Measurements from ENCODE around the gene FAM53C.
A peak's percentile ranks its signal among the peaks of the same experiment; 100 is the strongest.

Gene FAM53C

DNA sequence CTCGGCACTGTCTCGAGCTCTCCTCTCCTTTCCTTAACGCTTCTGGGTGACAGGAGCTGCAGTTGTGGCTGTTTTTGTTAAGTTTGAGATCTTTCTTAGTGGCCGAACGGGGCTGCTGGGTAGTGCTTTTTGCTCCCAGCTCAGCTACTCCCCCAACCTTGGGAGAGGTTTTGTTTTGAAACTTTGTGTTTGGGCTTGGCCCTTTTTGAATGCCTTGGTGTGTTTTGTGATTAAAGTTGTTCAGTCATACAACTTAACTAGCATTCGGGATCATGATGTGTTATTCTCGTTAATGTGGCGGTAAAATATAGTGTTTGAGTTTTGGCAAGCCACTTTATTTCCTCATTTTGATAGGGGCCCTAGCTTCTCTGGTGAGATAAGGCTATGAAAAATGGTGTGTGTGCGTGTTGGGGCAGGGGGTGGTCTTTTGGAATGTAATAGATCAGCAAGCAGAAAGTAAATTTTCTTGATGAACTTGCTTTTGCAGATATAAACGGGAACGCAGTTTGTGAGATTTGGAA is 15.6 kb downstream of the FAM53C start:
- in situ Hi-C loops (cut with HindIII; ENCODE audit: low pct_unique_long_range_greater_than_20kb, low sequenced_read_pairs), result no loop called here
- no peak for TF ChIP-seq JUND (IDR thresholded peaks at IDR 0.05; ENCODE audit: low read depth)
- no peak for DNase-seq (ENCODE audit: low read depth in 1 of 2, low spot score in 1 of 2)

DNA sequence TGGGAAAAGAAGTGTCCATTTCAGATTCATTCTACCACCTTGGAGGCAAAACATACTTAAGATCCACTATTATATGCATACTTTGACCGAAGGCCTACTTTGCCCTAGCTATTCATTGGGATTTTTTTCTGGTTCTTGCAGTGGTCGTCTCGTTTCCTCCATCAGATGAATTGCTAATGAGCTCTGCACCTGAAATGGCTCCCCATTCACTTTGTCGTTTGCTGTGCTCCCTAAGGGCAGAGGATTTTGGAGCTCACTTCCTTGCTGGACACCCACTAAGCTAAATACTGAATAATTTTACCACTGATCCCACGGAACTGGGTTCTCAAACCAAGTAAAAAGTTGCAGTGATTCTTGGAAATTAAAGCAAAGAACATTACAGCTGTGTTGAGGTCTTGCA is 16.3 kb downstream of the FAM53C start:
- in situ Hi-C loops (cut with HindIII; ENCODE audit: low pct_unique_long_range_greater_than_20kb, low sequenced_read_pairs), result no loop called here
- no peak for TF ChIP-seq JUND (IDR thresholded peaks at IDR 0.05; ENCODE audit: low read depth)
- DNase-seq (ENCODE audit: low read depth in 1 of 2, low spot score in 1 of 2), result no peak

DNA sequence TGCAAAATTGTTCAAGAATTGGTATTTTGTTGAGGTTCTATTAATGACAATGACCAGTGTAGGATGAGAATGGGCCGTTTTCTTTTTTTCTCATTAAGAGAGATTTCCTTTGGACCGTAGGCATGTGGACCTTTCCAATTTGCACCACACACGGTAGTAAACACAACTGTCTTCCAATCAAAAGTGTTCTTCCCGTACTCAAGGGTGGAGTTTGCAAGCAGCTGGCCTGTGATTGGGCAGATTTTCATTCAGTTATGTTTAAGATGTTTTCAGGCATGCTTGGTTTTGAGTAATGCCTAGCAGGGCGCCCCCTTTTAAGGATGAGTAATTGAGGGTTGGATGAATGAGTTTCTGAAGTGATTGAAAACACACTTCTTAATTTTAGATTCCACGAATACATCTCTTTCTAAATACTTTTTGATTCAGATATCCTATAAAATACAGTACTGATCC is 16.9 kb downstream of the FAM53C start:
- no peak for TF ChIP-seq JUND (IDR thresholded peaks at IDR 0.05; ENCODE audit: low read depth)
- in situ Hi-C loops (cut with HindIII; ENCODE audit: low pct_unique_long_range_greater_than_20kb, low sequenced_read_pairs), result no loop called here
- peak; percentile 60 to 86 for DNase-seq (ENCODE audit: low read depth in 1 of 2, low spot score in 1 of 2)

DNA sequence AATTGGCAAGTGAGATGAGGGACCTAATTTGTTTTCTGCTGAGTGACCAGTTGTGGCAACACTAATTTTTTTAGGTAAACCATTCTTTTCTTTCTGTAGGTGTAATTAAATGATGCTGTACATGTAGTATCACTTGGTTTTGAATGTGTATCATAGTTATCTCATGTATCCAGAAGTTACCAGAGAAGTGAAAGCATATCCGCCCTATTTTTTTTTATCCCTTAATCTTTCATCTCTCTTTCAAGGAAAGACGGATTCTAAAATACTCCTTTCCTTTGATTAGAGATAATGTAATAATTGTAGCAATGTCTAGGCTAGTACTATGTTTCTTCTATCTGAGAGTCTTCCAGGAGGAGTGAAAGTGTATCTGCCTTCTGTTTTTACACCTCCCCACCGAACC is 21.6 kb downstream of the FAM53C start:
- in situ Hi-C loops (cut with HindIII; ENCODE audit: low pct_unique_long_range_greater_than_20kb, low sequenced_read_pairs), result no loop called here
- no peak for TF ChIP-seq JUND (IDR thresholded peaks at IDR 0.05; ENCODE audit: low read depth)
- DNase-seq (ENCODE audit: low read depth in 1 of 2, low spot score in 1 of 2), result no peak

DNA sequence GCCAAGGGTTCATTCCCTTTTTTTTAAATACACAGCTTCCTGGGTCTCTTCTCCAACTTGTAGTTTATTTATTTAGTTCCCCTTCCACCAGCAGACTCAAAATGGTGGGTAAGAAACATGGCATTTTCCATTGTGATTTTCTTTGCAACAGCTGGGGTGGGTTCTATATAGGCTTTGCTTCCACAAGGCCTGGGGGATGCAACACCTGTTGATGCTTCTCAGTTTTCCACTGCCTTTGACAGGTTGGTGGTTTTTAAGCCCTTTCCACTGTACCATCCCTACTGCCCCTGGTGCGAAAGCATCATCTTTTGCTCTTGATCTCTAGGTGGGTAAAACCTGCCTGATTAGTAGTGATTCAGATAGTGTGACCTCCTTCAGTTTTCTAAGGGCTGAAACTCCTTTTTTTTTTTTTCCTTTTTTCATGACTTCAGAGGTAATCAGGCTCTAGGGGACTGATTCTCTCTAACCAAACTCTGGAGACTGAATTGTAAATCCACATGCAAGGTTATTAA is 22.9 kb downstream of the FAM53C start:
- no peak for TF ChIP-seq JUND (IDR thresholded peaks at IDR 0.05; ENCODE audit: low read depth)
- in situ Hi-C loops (cut with HindIII; ENCODE audit: low pct_unique_long_range_greater_than_20kb, low sequenced_read_pairs), result no loop called here
- no peak for DNase-seq (ENCODE audit: low read depth in 1 of 2, low spot score in 1 of 2)

DNA sequence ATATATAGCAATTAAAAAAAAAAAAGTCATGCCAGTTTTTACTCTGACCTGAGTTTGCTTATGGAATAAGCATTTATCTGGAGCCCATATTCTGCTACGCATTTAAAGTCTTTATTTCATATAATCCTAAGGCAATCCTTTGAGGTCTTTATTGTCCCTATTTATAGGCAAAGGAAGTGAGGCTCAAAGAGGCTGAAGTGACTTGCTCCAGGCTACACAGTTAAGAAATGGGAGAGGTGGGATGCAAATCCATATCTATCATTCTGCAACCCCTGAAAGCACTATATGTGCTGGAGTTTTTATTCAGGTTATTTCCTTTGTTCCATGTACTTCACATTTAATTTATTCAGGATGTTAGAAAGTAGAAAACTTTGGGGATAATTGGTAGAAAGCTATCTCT is 26.5 kb downstream of the FAM53C start:
- DNase-seq (ENCODE audit: low read depth in 1 of 2, low spot score in 1 of 2), result no peak
- TF ChIP-seq JUND (IDR thresholded peaks at IDR 0.05; ENCODE audit: low read depth), result no peak
- in situ Hi-C loops (cut with HindIII; ENCODE audit: low pct_unique_long_range_greater_than_20kb, low sequenced_read_pairs), result no loop called here

DNA sequence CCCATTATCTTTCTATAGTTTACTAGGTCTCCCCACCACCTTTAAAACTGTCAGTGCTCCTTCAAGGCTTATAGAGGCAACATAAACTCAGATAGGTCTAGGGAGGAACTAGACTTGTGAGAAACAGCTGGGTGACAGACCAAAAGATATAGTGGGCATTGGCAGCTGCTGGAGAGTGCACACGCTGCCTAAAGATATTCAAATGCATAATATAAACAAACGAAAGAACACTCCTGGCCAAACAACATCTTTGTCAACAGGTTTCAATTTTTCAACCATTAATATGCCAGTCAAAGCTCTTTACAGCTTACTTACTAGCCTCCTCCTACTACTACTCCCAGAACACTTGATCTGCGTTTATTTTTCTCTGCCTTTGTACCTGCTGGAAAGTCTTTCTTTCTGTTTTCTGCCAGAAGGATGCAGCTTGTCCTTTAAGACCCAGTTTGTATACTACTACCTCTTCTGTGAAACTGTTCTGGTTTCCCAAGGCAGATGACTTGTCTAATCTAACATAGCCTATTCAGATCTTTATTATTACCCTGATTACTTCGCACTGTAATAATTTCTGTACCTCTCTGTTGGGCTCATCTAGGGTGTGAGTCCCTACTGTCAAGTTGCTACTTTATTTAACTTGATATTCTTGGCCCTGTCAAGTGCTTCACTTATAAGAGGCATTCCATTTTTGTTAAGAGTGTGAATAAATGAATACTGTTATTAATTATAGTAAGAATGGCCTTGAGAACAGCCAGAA is 28.7 kb downstream of the FAM53C start:
- DNase-seq (ENCODE audit: low read depth in 1 of 2, low spot score in 1 of 2), result no peak
- in situ Hi-C loops (cut with HindIII; ENCODE audit: low pct_unique_long_range_greater_than_20kb, low sequenced_read_pairs), result no loop called here
- TF ChIP-seq JUND (IDR thresholded peaks at IDR 0.05; ENCODE audit: low read depth), result no peak

DNA sequence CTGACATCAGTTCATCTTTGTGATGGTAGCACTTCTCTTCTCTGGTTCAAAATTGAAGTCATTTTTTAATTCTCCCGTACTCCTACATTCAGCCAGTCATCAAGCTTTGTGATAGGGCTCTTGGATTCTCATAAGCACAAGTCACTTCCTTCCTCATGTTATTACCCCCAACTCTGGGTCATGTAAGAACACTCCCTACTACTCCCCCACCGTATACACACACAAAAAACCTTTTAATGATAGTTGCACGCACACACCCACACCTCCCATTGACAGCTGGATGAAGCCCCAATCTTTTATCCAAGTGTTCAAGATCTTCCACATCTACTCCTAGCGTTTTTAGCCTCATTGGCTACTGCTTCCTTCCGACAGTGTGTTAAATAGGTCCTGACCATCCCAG is 31.2 kb downstream of the FAM53C start:
- DNase-seq (ENCODE audit: low read depth in 1 of 2, low spot score in 1 of 2), result no peak
- no peak for TF ChIP-seq JUND (IDR thresholded peaks at IDR 0.05; ENCODE audit: low read depth)
- in situ Hi-C loops (cut with HindIII; ENCODE audit: low pct_unique_long_range_greater_than_20kb, low sequenced_read_pairs), result no loop called here

DNA sequence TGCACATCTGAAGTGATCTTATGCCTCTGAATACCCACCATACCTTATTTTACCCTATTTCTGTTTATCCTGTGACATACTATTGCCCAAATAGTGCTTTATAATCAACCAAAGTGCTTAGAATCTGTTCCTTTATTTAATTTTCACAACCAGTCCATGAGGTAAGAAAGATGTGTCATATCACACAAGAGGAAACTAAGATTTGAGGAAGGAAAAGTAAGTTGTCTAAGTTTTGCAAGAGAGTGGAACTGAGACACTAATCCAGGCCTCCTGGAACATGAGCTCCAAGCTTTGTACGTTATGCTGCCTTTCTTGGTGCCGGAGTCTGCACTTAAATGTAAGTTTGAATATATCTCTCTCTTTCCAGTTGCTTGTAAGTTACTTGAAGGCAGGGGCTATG is 31.6 kb downstream of the FAM53C start:
- DNase-seq (ENCODE audit: low read depth in 1 of 2, low spot score in 1 of 2), result no peak
- in situ Hi-C loops (cut with HindIII; ENCODE audit: low pct_unique_long_range_greater_than_20kb, low sequenced_read_pairs), result no loop called here
- TF ChIP-seq JUND (IDR thresholded peaks at IDR 0.05; ENCODE audit: low read depth), result no peak

DNA sequence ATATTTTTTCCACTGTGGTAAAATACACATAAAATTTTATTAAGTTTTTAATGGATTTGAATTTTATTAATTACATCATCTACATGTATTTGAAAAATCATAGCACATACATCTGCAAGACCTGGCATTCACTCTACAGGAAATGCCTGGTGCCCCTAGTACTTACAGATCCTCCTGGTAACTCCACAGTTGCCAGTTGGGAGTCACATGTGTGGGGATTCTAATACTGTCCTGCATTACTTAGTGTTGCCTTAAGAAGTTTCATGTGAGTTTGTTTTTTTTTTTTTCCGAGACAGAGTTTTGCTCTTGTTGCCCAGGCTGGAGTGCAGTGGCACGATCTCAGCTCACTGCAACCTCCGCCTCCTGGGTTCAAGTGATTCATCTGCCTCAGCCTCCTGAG is 32.5 kb downstream of the FAM53C start:
- TF ChIP-seq JUND (IDR thresholded peaks at IDR 0.05; ENCODE audit: low read depth), result no peak
- in situ Hi-C loops (cut with HindIII; ENCODE audit: low pct_unique_long_range_greater_than_20kb, low sequenced_read_pairs), result no loop called here
- DNase-seq (ENCODE audit: low read depth in 1 of 2, low spot score in 1 of 2), result no peak

DNA sequence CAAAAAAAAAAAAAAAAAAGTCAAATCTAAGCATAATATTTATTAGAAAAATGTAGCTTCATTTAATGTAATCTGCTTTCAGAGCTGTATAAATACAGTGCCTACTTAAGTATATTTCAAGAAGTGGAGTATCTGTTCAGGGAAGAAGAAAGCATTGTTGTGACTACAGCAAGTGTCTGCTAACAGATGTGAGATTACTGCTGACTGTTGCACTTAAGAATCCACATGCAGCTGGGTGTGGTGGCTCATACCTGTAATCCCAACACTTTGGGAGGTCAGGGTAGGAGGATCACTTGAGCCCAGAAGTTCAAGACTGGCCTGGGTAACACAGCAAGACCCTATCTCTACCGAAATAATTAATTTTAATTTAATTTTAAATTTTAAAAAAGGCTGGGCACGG is 33.4 kb downstream of the FAM53C start:
- in situ Hi-C loops (cut with HindIII; ENCODE audit: low pct_unique_long_range_greater_than_20kb, low sequenced_read_pairs), result no loop called here
- no peak for TF ChIP-seq JUND (IDR thresholded peaks at IDR 0.05; ENCODE audit: low read depth)
- DNase-seq (ENCODE audit: low read depth in 1 of 2, low spot score in 1 of 2), result no peak

DNA sequence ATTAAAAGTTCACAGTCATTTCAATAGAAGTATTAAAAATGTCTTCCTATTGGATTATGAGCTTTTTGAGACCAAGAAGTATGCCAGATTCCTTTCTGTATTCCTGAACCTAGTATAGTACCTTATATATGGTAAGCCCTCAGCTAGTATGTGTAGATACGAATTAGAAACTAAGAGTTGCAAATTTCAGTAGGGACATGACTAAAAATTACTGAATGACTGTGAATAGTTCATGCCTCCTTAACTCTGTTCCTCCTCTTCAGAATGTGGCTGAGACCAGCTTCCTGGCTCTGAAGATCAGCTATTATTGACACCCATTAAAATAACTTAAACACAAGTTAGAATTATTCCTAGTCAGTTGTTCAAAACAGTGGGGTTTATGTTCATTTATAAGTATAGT is 34.2 kb downstream of the FAM53C start:
- in situ Hi-C loops (cut with HindIII; ENCODE audit: low pct_unique_long_range_greater_than_20kb, low sequenced_read_pairs), result no loop called here
- TF ChIP-seq JUND (IDR thresholded peaks at IDR 0.05; ENCODE audit: low read depth), result no peak

DNA sequence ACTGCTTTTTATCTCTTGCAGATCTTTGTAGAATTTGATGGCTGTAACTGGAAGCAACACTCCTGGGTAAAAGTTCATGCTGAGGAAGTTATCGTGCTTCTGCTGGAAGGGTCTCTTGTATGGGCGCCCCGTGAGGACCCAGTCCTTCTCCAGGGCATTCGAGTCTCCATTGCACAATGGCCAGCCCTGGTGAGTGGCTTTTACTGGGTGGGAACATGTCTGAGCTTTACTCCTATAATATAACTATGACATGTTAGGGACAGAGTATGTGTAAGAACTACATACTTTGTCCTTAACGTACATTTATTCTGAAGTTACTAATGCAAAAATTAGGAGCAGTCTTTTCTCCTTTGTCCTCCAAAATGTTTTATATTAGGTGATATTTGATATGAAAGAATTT is 34.6 kb downstream of the FAM53C start:
- TF ChIP-seq JUND (IDR thresholded peaks at IDR 0.05; ENCODE audit: low read depth), result no peak
- no peak for DNase-seq (ENCODE audit: low read depth in 1 of 2, low spot score in 1 of 2)
- in situ Hi-C loops (cut with HindIII; ENCODE audit: low pct_unique_long_range_greater_than_20kb, low sequenced_read_pairs), result no loop called here

More for the DNA sequence above, 34.2 kb downstream of the FAM53C start:
- DNase-seq (ENCODE audit: low read depth in 1 of 2, low spot score in 1 of 2), result no peak

Data from T47D (cell line).